HEK293 (cell line): Measurements from ENCODE around the gene HOXA3.

Source experiments
- CTCF ChIA-PET: fragments of 350-600 bp; formaldehyde crosslinking; extraction: SDS; loops from one replicate; lab custom pipeline; 2021; ENCODE audit warnings: antibody characterized with exemption; lab: Yijun Ruan, JAX
- POLR2A ChIA-PET: fragments of 300-600 bp; formaldehyde crosslinking; extraction: SDS; loops from one replicate; lab custom pipeline; 2020; ENCODE audit warnings: antibody characterized with exemption, inconsistent platforms; lab: Yijun Ruan, JAX
- H3K27ac ChIP-seq: fragments of 200-500 bp; sonication (Bioruptor generic); 2 replicates; pipeline ENCODE4 v1.5.1; 2014; ENCODE audit warnings: low read depth, low read length, control low read depth, inconsistent platforms; ENCODE audit errors: extremely low read depth
- H3K36me3 ChIP-seq, 2 experiments: fragments of 200-500 bp in 1 of 2; sonication (Bioruptor generic) in 1 of 2; 1 replicate in 1 of 2; 2 replicates in 1 of 2; pipeline ENCODE4 v1.5.1; 2014 to 2017; ENCODE audit warnings: inconsistent platforms in 2 of 2, low read length in 2 of 2; ENCODE audit not compliant: control insufficient read depth in 2 of 2, insufficient read depth in 1 of 2
- H3K4me1 ChIP-seq: fragments of 200-500 bp; sonication (Bioruptor generic); 2 replicates; pipeline ENCODE4 v1.5.1; 2014; ENCODE audit warnings: mild to moderate bottlenecking, low read length, inconsistent platforms; ENCODE audit not compliant: control insufficient read depth, insufficient read depth
- H3K4me3 ChIP-seq: 2 replicates; pipeline ENCODE4 v1.5.1; 2011; ENCODE audit warnings: low read depth, mild to moderate bottlenecking, control low read depth, low read length, moderate library complexity
- H3K9me3 ChIP-seq: fragments of 200-500 bp; sonication (Bioruptor generic); 2 replicates; pipeline ENCODE4 v1.5.1; 2014; ENCODE audit warnings: low read depth, low read length, inconsistent platforms; ENCODE audit not compliant: control insufficient read depth, insufficient read depth
- EGR2 ChIP-seq: fragments of 450-650 bp; formaldehyde crosslinking; IDR thresholded peaks from 2 replicates; pipeline ENCODE4 v1.5.1; 2016; ENCODE audit warnings: low read depth, missing biosample characterization, missing genetic modification characterization
- FEZF1 ChIP-seq: fragments of 450-650 bp; formaldehyde crosslinking; IDR thresholded peaks from 2 replicates; pipeline ENCODE4 v1.5.1; 2016; ENCODE audit warnings: missing biosample characterization, missing genetic modification characterization
- KLF16 ChIP-seq: fragments of 450-650 bp; formaldehyde crosslinking; IDR thresholded peaks from 2 replicates; pipeline ENCODE4 v1.5.1; 2017; ENCODE audit warnings: missing biosample characterization, missing genetic modification characterization
- KLF9 ChIP-seq: fragments of 450-650 bp; formaldehyde crosslinking; IDR thresholded peaks from 2 replicates; pipeline ENCODE4 v1.5.1; 2016; ENCODE audit warnings: missing biosample characterization, missing genetic modification characterization, low read depth
- SP2 ChIP-seq: fragments of 450-650 bp; formaldehyde crosslinking; IDR thresholded peaks from 2 replicates; pipeline ENCODE4 v1.5.1; 2016; ENCODE audit warnings: missing biosample characterization, missing genetic modification characterization
- SP7 ChIP-seq: fragments of 450-650 bp; formaldehyde crosslinking; IDR thresholded peaks from 2 replicates; pipeline ENCODE4 v1.5.1; 2016; ENCODE audit warnings: missing biosample characterization, missing genetic modification characterization
- WT1 ChIP-seq: fragments of 450-650 bp; formaldehyde crosslinking; IDR thresholded peaks from 2 replicates; pipeline ENCODE4 v1.5.1; 2016; ENCODE audit warnings: missing biosample characterization, missing genetic modification characterization
- ZBTB17 ChIP-seq: fragments of 450-650 bp; formaldehyde crosslinking; IDR thresholded peaks from 2 replicates; pipeline ENCODE4 v1.5.1; 2016; ENCODE audit warnings: missing biosample characterization, missing genetic modification characterization
- ZBTB48 ChIP-seq: fragments of 450-650 bp; formaldehyde crosslinking; IDR thresholded peaks from 2 replicates; pipeline ENCODE4 v1.5.1; 2016; ENCODE audit warnings: missing biosample characterization, missing genetic modification characterization
- ZBTB7A ChIP-seq: fragments of 450-650 bp; formaldehyde crosslinking; IDR thresholded peaks from 2 replicates; pipeline ENCODE4 v1.5.1; 2016; ENCODE audit warnings: low read depth, missing biosample characterization, missing genetic modification characterization
- ZBTB8A ChIP-seq: fragments of 450-650 bp; formaldehyde crosslinking; IDR thresholded peaks from 2 replicates; pipeline ENCODE4 v1.5.1; 2016; ENCODE audit warnings: missing biosample characterization, missing genetic modification characterization
- ZFHX2 ChIP-seq: fragments of 450-650 bp; formaldehyde crosslinking; conservative IDR thresholded peaks from 2 replicates; pipeline ENCODE4 v1.5.1; 2016; ENCODE audit warnings: missing biosample characterization, missing genetic modification characterization
- ZFP37 ChIP-seq: fragments of 450-650 bp; formaldehyde crosslinking; IDR thresholded peaks from 2 replicates; pipeline ENCODE4 v1.5.1; 2016; ENCODE audit warnings: missing biosample characterization, missing genetic modification characterization
- ZFP69B ChIP-seq: fragments of 450-650 bp; formaldehyde crosslinking; IDR thresholded peaks from 2 replicates; pipeline ENCODE4 v1.5.1; 2016; ENCODE audit warnings: missing biosample characterization, missing genetic modification characterization
- ZIC2 ChIP-seq: fragments of 450-650 bp; formaldehyde crosslinking; IDR thresholded peaks from 2 replicates; pipeline ENCODE4 v1.5.1; 2016; ENCODE audit warnings: missing biosample characterization, missing genetic modification characterization
- ZNF112 ChIP-seq: fragments of 450-650 bp; formaldehyde crosslinking; IDR thresholded peaks from 2 replicates; pipeline ENCODE4 v1.5.0; 2017; ENCODE audit warnings: missing biosample characterization, missing genetic modification characterization
- ZNF174 ChIP-seq: fragments of 450-650 bp; formaldehyde crosslinking; IDR thresholded peaks from 2 replicates; pipeline ENCODE4 v1.5.0; 2017; ENCODE audit warnings: missing biosample characterization, mild to moderate bottlenecking, missing genetic modification characterization
- ZNF341 ChIP-seq: fragments of 450-650 bp; formaldehyde crosslinking; IDR thresholded peaks from 2 replicates; pipeline ENCODE4; 2016; ENCODE audit warnings: low read depth, missing biosample characterization, missing genetic modification characterization
- ZNF366 ChIP-seq: fragments of 450-650 bp; formaldehyde crosslinking; conservative IDR thresholded peaks from 2 replicates; pipeline ENCODE4 v1.5.1; 2016; ENCODE audit warnings: missing biosample characterization, missing genetic modification characterization
- ZNF391 ChIP-seq: fragments of 450-650 bp; formaldehyde crosslinking; IDR thresholded peaks from 2 replicates; pipeline ENCODE4 v1.5.1; 2016; ENCODE audit warnings: low read depth, missing biosample characterization, missing genetic modification characterization, borderline replicate concordance
- ZNF549 ChIP-seq: fragments of 450-650 bp; IDR thresholded peaks from 2 replicates; pipeline ENCODE4 v1.5.1; 2018; ENCODE audit warnings: missing biosample characterization, missing genetic modification characterization, mild to moderate bottlenecking, inconsistent platforms, moderate library complexity
- ZNF561 ChIP-seq: fragments of 450-650 bp; IDR thresholded peaks from 2 replicates; pipeline ENCODE4 v1.5.1; 2018; ENCODE audit warnings: missing biosample characterization, missing genetic modification characterization, borderline replicate concordance
- ZNF624 ChIP-seq: fragments of 450-650 bp; formaldehyde crosslinking; IDR thresholded peaks from 2 replicates; pipeline ENCODE4 v1.5.1; 2017; ENCODE audit warnings: missing biosample characterization, missing genetic modification characterization
- ZNF639 ChIP-seq: fragments of 450-650 bp; formaldehyde crosslinking; IDR thresholded peaks from 2 replicates; pipeline ENCODE4 v1.5.1; 2016; ENCODE audit warnings: missing biosample characterization, missing genetic modification characterization
- ZSCAN30 ChIP-seq: fragments of 450-650 bp; IDR thresholded peaks from 2 replicates; pipeline ENCODE4 v1.5.1; 2018; ENCODE audit warnings: missing biosample characterization, mild to moderate bottlenecking, missing genetic modification characterization, moderate library complexity
- ZXDB ChIP-seq: fragments of 450-650 bp; formaldehyde crosslinking; IDR thresholded peaks from 2 replicates; pipeline ENCODE4 v1.5.1; 2016; ENCODE audit warnings: missing biosample characterization, missing genetic modification characterization
- TF ChIP-seq, protein P1 (sequence below): fragments of 450-650 bp; formaldehyde crosslinking; optimal IDR thresholded peaks from 2 replicates; pipeline ENCODE3; 2016; ENCODE audit warnings: missing biosample characterization, mild to moderate bottlenecking, missing genetic modification characterization
- TF ChIP-seq, protein P2 (sequence below): fragments of 450-650 bp; formaldehyde crosslinking; IDR thresholded peaks from 2 replicates; pipeline ENCODE4 v1.5.1; 2016; ENCODE audit warnings: missing biosample characterization, missing genetic modification characterization
- TF ChIP-seq, protein P3 (sequence below): fragments of 450-650 bp; formaldehyde crosslinking; IDR thresholded peaks from 2 replicates; pipeline ENCODE4 v1.5.1; 2016; ENCODE audit warnings: missing biosample characterization, missing genetic modification characterization

HOXA3 gene

GRCh38 chr7:27148031-27148755 is 4.2 kb downstream of the HOXA3 start:
- Histone ChIP-seq H3K4me1 (peaks cover 18% of the 10 kb centered on the region), H3K27ac (peak overlapping the region; percentile 99), H3K36me3 (peaks cover 0 to 53% of the 10 kb centered on the region in 2 experiments; a peak in 2 of 3 replicates), H3K4me3 (peak overlapping the region; percentile 59), H3K9me3 (no peaks in the 10 kb centered on the region)
- POLR2A ChIA-PET, result interaction anchor here (0.5 to 5.6 kb wide), 13 partner anchors 9 to 1286 kb away, joined by 3 to 42 read pairs (median 4); partner anchors contain the start of genes HOXA1, HOXA10, HOXA7 and HOXA9
- CTCF ChIA-PET, result interaction anchor here (0.6 to 4.3 kb wide), 11 partner anchors 8 to 1255 kb away, joined by 3 to 50 read pairs (median 3); partner anchors contain the start of gene HOXA4
- TF ChIP-seq ZNF341 (tag by site-specific recombination), result peak; percentile 80
- TF ChIP-seq ZNF624 (tag by site-specific recombination), result no peak
- TF ChIP-seq ZNF561 (tag by site-specific recombination), result no peak
- peak; percentile 96 for TF ChIP-seq ZBTB17
- TF ChIP-seq ZNF549 (tag by site-specific recombination), result no peak
- TF ChIP-seq ZFHX2, result peak; percentile 87
- peak; percentile 53; the same call in 1 of the 2 replicates for TF ChIP-seq ZBTB48 (tag by site-specific recombination)
- TF ChIP-seq KLF9, result no peak
- TF ChIP-seq KLF16 (tag by site-specific recombination), result 0 out of 2 replicates have a peak, but pooled peaks have one; percentile 17
- TF ChIP-seq WT1 (tag by site-specific recombination), result peak; percentile 53
- TF ChIP-seq, protein P1, sequence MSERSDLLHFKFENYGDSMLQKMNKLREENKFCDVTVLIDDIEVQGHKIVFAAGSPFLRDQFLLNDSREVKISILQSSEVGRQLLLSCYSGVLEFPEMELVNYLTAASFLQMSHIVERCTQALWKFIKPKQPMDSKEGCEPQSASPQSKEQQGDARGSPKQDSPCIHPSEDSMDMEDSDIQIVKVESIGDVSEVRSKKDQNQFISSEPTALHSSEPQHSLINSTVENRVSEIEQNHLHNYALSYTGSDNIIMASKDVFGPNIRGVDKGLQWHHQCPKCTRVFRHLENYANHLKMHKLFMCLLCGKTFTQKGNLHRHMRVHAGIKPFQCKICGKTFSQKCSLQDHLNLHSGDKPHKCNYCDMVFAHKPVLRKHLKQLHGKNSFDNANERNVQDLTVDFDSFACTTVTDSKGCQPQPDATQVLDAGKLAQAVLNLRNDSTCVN, result peak; percentile 62
- TF ChIP-seq, protein P2, sequence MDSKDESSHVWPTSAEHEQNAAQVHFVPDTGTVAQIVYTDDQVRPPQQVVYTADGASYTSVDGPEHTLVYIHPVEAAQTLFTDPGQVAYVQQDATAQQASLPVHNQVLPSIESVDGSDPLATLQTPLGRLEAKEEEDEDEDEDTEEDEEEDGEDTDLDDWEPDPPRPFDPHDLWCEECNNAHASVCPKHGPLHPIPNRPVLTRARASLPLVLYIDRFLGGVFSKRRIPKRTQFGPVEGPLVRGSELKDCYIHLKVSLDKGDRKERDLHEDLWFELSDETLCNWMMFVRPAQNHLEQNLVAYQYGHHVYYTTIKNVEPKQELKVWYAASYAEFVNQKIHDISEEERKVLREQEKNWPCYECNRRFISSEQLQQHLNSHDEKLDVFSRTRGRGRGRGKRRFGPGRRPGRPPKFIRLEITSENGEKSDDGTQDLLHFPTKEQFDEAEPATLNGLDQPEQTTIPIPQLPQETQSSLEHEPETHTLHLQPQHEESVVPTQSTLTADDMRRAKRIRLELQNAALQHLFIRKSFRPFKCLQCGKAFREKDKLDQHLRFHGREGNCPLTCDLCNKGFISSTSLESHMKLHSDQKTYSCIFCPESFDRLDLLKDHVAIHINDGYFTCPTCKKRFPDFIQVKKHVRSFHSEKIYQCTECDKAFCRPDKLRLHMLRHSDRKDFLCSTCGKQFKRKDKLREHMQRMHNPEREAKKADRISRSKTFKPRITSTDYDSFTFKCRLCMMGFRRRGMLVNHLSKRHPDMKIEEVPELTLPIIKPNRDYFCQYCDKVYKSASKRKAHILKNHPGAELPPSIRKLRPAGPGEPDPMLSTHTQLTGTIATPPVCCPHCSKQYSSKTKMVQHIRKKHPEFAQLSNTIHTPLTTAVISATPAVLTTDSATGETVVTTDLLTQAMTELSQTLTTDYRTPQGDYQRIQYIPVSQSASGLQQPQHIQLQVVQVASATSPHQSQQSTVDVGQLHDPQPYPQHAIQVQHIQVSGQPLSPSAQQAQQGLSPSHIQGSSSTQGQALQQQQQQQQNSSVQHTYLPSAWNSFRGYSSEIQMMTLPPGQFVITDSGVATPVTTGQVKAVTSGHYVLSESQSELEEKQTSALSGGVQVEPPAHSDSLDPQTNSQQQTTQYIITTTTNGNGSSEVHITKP, result peak; percentile 68
- TF ChIP-seq ZNF391 (tag by site-specific recombination), result 0 out of 2 replicates have a peak, but pooled peaks have one; percentile 61
- TF ChIP-seq ZFP37, result no peak
- TF ChIP-seq ZNF366, result peak; percentile 63; the same call in 1 of the 2 replicates
- peak; percentile 14; the same call in 1 of the 2 replicates for TF ChIP-seq FEZF1 (tag by site-specific recombination)
- peak; percentile 32 for TF ChIP-seq ZIC2 (tag by site-specific recombination)
- no peak for TF ChIP-seq ZNF174 (tag by site-specific recombination)
- 0 out of 2 replicates have a peak, but pooled peaks have one; percentile 13 for TF ChIP-seq ZSCAN30
- peak; percentile 24; the same call in 1 of the 2 replicates for TF ChIP-seq ZXDB
- TF ChIP-seq ZNF639 (tag by site-specific recombination), result no peak
- no peak for TF ChIP-seq ZBTB7A (tag by site-specific recombination)
- TF ChIP-seq SP2, result peak; percentile 72
- TF ChIP-seq SP7 (tag by site-specific recombination), result 0 out of 2 replicates have a peak, but pooled peaks have one; percentile 17
- no peak for TF ChIP-seq ZNF112
- TF ChIP-seq, protein P3, sequence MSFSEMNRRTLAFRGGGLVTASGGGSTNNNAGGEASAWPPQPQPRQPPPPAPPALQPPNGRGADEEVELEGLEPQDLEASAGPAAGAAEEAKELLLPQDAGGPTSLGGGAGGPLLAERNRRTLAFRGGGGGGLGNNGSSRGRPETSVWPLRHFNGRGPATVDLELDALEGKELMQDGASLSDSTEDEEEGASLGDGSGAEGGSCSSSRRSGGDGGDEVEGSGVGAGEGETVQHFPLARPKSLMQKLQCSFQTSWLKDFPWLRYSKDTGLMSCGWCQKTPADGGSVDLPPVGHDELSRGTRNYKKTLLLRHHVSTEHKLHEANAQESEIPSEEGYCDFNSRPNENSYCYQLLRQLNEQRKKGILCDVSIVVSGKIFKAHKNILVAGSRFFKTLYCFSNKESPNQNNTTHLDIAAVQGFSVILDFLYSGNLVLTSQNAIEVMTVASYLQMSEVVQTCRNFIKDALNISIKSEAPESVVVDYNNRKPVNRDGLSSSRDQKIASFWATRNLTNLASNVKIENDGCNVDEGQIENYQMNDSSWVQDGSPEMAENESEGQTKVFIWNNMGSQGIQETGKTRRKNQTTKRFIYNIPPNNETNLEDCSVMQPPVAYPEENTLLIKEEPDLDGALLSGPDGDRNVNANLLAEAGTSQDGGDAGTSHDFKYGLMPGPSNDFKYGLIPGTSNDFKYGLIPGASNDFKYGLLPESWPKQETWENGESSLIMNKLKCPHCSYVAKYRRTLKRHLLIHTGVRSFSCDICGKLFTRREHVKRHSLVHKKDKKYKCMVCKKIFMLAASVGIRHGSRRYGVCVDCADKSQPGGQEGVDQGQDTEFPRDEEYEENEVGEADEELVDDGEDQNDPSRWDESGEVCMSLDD, result peak; percentile 49
- peak; percentile 31; the same call in 1 of the 2 replicates for TF ChIP-seq ZFP69B (tag by site-specific recombination)
- TF ChIP-seq ZBTB8A (tag by site-specific recombination), result peak; percentile 57; the same call in 1 of the 2 replicates
- TF ChIP-seq EGR2 (tag by site-specific recombination), result peak; percentile 73
